GM21576 (cell line): Measurements from ENCODE around the gene NODAL.

Source experiments
- ATAC-seq: cut with Tn5 transposase; IDR thresholded peaks from one replicate; pipeline ENCODE4 v1.9.1; 2021; ENCODE audit warnings: mild to moderate bottlenecking, moderate library complexity; ENCODE audit not compliant: unreplicated experiment

Gene NODAL

DNA sequence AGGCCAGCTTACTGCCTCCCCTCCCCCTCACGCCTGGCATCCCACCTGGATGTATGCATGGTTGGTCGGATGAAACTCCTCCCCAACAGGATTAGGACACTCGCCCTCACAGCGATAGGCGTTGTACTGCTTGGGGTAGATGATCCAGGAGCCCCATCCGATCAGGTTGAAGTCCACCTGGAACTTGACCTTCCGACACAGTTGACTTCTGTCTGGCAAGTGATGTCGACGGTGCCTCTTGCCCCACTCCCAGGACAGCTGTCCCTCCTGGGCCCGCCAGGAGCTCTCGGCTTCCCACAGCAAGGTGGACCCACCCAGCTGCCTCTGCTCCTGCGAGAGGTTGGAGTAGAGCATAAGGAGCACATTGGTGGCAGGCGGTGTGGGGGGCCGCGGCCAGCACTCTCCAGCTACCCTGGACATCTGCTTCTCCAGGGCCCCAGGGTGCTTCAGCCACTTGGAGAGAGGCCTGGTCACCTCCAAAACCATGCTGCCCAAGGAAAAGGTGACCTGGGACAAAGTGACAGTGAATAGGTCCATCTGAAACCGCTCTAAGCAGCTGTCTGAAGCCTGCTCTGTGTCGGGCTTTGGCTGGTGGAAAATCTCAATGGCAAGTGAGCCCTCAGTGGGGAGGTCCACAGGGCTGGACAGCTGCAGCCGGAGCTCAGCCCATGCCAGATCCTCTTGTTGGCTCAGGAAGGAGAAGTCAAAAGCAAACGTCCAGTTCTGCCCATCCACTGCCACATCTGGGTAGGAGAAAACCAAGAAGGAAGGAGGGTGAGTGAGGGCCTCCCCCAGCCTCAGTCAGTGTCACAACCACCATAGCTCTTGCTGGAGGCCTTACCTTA, 6.0 kb downstream of the NODAL start:
- ATAC-seq, result no peak

DNA sequence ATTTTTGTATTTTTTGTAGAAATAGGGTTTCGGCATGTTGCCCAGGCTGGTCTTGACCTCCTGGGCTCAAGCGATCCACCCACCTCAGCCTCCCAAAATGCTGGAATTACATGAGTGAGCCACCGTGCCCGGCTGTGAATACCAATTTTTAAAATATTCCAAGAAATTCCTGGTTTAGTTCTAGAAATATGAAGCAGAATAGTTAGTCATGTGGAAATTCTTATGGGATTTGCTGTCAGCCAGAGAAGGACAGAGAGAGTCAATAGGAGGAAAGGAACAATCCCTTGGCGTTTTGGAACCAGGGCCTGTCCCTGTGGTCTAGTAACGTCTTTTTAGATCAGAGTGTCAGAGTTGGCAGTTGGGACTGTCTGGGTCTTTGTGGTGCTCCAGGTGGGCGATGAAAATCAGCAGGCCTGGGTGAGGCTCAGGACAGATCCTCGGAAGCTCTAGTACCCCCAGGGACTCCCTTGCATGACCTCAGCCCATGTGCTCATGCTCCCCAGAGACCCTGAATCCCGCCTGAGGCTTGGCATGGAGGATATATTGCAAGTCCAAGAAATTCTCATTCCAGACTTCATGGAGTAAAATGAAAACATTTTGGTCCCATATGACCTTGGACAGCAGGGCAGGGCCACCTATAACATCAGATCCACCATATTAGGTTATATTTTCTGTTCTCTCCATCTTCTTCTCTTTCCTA, 7.8 kb downstream of the NODAL start:
- ATAC-seq, result no peak

DNA sequence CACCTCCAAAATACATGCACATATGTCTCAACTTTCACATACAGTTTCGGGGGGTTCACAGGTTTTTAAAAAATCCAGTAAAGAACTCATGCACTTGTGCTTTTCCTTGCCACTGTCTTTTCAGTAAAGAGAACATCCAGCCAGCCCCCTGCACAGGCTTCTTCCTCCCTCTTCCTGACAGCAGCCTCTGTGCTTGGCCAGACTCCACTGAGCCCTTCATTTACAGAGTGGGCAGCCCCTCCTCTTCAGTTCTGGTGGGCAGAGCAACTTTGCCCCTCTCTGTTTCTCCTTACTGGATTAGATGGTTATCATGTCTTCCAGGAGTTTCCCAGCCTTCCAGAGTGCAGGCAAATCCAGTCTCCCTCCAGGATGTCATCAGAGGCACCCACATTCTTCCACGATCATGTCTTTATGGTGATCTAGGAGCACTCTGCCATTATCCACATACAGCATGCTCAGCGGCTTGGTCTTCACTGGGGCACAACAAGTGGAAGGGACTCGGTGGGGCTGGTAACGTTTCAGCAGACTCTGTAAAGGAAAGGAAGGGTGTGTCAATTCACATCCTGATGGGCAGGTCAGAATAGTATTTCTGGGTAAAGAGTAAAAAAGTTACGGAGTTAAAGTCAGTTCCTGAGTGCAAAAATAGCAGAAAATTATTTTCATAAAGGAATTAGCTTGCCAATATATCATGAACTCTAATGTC, 8.8 kb downstream of the NODAL start:
- no peak for ATAC-seq

DNA sequence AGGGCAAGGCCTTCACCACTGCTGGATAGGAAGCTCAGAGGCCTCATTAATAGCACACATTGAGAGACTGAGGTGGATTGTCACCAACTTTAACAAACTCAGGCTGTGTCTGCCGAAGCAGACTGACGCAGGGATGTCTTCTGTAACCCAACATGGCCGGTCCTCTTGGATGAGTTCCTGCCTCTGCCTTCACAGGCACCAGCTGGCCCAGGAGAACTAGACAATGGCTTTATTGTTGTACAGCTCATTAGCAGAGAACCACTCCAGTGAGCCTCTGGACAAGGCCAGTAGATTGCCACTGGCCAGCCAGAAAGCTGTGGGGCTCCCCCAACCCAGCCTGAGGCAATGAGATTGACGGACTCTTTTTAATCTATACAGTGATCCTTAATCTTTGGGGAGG, 9.4 kb downstream of the NODAL start:
- no peak for ATAC-seq

DNA sequence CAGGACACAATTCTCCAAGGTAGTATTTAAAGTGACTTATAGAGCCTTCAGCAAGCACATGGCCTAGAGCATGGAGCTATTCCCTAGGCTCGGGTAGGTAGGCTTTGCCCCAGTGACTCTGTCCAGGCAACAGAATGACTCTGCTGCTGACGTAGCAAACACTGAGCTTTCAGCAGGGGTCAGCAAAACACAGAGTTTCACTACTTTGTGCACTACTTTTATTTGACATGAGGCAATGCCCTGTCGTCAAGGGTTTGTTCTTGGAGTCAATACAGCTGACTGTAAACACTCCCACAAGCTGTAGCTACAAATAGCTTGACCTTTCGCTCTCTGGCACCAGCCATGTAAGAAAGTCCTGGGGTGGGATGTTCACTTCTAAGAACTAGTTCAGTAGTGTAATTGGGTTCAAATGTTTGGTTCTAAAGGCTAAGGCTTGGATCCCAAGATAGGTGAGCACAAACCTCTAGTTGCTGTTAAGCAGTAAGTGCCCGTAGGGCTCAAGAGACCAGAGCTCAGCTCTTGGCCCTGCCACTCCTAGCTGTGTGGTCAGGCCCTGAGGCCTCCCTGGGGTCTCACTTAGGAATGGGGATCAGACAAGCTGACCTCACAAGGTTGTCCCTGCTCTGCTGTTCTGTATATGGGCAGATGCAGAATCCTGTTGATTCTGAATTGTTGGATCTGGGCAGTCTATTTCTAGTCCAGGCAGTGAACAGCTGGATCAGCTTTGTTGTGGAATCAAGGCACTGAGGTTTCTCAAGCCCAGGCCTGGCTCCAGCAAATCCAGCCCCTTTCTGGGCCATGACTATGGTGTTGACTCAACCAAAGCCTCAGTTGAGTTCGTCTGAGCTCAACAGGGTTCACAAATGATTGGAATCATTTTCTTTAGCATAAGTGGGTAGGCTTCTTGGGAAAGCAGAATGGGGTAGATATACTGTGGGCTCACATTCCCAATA, 10.7 kb downstream of the NODAL start:
- ATAC-seq, result no peak

DNA sequence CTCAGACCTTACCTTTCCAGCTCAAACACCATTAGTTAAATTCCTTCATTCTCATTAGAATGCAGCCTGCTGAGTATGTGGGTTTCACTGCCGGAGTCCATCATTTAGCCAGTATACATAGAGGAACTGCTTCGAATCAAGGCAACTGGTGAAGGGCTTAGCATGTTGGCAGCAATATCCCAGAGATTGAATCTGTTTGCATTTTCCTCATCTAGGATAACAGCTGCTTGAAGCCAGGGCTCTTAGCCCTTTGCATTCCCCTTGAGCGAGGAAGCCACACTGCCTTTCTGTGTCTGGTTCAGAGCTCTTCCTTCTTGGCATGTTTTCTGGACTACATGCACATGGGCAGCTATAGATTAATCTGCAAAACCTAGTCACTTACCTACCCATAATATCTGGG, 14.7 kb downstream of the NODAL start:
- ATAC-seq, result no peak

DNA sequence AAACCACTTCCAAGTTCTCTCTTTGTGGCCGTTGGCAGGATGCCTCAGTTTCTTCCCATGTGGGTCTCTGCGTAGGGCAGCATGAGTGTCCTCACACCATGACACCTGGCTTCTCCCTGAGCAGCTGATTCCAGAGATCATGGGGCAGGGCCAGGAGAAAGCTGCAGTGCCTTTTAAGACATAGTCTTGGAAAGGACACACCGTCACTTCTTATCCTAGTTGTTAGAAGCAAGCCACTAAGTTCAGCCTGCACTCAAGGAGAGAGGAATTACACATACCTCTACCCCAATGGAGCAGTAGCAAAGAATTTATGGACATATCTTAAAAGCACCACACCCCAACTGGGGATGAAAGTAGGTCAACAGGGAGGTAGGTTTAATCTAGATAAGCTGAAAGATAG, 16.4 kb downstream of the NODAL start:
- ATAC-seq, result no peak

DNA sequence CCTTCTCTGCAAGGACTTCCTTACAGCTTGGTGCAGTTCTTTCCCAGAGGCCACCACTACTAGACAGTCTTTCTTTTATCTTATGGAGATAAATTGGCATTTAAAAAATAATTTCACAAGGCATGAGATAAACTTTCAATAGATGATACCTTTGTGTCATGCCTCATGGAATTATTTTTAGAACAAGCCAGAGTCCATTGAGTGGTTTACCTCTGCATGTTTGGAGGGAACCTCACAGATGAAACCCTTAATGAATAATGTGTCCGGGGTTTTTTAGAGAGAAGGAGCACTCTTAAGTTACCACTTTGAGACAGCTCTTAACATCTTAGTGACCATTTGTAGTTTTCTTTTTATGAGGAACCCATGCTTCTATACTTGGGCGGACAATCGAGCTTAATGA, 17.2 kb downstream of the NODAL start:
- no peak for ATAC-seq

DNA sequence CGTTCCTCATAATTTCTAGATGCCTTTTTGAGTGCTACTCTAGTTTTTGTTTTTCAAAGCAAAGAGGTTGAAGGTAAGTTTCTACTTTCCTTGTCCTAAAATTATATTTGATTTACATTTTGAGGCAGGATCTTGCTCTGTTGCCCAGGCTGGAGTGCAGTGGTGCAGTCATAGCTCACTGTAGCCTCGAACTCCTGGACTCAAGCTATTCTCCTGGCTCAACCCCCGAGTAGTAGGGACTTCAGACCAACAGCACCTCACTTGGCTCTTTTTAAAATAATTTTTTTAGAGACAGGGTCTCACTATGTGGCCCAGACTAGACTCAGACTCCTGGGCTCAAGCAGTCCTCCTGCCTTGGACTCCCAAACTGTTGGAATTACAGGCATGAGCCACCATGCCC, 22.8 kb downstream of the NODAL start:
- no peak for ATAC-seq

DNA sequence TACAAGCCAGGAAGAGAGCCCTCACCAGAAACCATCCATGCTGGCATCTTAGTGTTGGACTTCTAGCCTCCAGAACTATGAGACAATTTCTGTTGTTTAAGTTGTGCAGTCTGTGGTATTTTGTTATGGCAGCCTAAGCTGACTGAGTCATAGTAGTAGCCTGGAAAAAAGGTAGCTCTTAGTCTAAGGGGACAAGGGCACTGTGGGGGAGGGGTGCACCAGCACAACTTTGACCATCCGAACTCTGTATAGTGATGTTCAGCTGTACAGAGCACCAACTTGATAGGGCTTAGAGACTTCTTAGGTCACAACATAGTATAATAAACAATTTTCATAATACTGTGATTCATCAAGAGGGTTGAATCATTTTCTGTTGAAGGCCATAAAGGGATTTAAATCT, 23.3 kb downstream of the NODAL start:
- ATAC-seq, result no peak

DNA sequence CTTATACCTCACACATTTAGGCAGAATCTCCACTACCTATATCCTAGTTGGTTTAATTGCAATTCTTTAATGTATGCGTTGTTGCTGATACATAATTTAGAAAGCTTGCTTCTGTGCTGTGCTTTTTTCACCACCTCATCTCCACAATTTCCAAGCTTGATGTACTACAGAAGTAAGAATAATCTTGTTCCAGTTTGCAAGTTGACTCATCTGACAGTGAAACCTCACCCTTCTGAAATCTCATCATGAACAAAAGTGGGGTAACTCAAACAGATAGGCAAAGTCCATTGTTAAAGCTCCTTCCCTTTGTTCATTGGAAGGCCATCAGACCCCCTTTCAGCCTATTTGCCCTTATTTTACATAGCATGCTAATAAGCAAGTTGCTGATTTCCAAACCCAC, 23.9 kb downstream of the NODAL start:
- no peak for ATAC-seq

DNA sequence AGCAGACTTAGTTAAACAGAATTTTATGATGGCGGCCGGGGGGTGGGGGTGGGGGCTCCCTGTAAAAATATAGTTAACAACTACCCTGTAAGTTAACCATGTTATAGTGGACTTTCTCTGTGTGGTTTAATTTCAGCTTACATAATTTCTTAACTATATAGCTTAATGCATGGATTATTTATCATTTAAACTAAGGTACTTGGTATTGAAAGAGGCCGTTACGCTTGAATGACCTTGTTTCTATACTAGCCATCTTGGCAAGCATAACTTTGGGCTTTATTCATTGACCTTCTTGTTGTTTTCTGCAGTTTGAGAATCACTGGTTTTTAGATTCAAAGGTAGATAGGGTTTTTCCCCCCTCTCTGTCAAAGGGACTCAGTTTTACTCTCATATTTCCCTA, 29.1 kb downstream of the NODAL start:
- no peak for ATAC-seq

DNA sequence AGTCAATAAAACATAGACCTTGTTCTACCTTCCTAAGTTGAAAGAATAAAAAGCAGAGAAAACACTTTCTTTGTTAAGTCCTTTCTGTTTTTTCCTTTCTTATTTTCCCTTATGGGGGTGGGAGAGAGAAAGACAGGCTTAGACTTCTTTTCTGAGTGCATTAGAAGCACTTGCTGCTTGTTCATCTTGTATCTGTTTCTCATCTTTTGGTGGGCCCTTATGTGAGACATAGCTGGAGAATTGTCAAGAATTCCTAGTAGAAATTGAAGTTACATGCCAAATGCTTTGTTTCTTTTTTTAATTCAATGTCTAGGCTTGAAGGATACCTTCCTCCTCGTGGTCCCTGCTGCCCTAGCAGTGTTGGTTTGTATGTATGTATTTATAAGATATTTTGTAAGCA, 30.9 kb downstream of the NODAL start:
- ATAC-seq, result no peak

DNA sequence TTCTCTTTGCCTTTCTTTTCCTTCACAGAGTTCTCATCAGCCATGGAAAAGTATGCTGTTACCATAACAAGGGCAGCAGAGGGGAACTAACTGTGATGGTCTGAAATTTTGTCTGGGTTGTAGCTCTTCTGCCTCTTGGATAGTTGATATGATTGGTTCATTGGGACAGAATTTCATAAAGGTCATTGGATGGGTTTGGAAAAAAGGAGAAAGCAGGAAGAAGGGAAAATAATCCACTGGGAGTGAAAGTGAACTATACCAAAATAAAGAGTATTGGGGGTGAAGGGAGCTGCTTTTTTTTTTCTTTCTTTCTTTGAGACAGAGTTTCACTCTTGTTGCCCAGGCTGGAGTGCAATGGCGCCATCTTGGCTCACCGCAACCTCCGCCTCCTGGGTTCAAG, 31.7 kb downstream of the NODAL start:
- no peak for ATAC-seq

DNA sequence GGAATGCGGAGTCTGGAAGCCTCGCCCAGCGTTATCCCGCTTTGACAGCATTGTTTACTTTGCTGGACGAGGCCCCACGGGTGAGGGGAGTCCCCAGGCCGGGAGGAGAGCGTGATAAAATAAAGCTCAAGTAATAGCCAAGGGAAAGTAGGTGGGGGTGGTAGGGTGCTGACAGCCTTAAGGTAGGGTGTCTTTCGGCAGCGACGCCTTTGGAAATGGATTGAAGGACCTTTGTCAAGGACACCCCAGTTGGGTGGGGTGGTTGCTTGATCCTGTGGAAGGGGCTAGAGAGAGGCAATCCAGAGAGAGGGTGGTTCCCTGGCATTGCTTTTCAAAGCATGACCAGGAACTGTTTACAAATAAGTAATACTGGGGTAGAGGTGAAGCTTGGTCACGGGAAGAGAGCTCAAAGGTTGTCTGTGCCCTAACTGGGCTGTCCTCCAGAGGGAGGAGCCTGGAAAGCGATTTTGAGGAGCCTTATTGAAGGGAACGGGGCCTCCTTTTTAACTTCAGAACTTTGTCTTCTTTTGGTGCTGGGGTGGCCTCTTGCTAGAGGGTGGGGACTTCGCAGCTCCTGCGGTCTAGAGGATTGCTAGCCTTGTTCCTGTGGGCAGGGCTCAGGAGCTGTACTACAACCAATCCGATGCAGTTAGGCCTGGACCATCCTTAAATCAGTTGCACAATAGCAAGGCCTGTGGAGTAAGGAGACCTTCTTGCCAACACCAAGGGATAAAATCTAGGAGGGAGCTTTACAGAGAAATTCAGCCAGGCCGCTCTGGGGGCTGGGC, 36.2 kb downstream of the NODAL start:
- ATAC-seq, result peak; percentile 42

DNA sequence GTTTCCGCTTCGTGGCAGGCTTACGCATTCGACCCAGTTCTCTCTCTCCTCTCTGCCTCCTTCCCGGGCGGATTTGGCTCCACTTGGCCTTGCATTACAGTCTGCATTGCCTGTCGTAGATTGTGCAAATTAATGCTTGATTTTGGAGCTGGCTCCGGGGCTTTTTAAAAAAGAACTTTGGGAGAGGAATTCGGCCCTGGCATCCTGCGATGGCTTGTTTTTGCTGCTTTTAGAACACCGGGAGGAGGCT, 36.8 kb downstream of the NODAL start:
- ATAC-seq, result no peak

DNA sequence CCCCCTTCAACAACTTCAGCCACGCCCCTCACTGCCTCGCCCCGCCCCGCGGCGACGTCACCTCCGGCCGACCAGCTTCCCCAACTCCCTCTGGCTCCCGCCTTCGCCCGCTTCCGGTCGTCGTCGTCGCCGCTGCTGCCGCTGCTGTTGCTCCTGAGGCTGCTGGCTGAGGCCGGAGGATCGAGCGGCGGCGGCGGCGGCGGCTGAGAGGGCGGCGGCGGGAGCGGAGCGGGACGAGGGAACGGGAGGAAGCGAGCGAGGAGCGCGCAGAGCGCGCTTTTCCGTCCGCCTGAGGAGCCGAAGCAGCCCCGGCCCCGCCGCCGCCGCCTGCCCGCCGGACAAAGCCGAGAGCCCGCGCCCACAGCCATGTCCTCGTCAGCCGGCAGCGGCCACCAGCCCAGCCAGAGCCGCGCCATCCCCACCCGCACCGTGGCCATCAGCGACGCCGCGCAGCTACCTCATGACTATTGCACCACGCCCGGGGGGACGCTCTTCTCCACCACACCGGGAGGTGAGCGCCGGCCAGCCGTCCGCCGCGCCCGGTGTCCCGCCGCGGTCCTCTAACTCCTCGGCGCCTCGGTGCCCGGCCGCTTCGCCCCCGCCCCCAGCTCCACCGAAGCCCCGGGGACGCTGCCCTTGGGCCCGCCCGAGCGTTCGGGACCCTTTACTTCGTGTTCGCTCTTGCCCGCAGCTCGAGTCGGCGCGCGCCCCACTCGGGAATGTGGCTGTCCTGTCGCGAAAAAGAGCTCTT, 37.3 kb downstream of the NODAL start, which contains the start of gene EIF4EBP2:
Gene EIF4EBP2 (plus strand): TSS at position 110 of the 751 bp plus-strand sequence. CDS start 257 bp downstream, at position 367.
- peak; percentile 81 for ATAC-seq

DNA sequence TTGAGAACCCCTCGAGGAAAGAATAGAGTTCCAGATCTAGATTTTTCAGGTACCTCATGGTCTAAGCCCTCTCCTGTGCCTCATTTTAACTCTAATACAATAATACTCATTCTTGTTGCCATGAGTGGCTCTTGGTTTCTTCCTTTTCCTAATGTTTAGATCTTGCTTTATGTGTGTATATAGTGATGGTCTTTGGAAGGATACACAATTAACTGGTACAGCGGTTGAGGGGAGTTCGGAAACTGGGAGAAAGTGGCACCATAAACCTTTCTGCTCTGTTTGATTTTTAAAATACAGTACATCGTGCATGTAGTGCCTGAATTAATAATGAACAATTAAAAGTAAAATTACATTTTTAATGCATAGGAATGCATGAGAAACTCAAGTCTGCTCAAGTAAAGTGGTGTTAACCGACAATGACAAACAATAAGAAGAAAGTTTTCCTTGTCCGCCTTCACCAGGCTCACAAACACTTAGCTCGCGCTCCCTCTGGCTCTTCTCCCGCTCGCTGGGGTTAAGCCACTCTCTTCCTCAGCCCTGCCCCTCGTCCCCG, 37.9 kb downstream of the NODAL start:
- ATAC-seq, result no peak

DNA sequence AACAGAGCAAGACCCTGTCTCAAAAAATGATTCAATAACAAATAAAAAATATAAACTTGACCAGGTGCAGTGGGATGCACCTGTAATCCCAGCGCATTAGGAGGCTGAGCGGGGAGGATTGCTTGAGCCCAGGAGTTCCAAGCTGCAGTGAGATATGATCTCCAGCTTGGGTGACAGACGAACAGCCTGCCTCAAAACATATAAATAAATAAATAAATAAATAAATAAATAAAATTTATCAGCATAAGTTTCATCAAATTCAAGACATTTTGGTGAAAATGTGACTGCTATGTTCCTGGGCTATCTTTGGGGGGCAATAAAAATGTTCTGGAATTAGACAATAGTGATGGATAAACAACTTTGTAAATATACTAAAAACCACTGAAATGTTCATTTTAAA, 42.3 kb downstream of the NODAL start:
- ATAC-seq, result no peak
